HepG2 (cell line): Measurements from ENCODE around the gene STX8. TPM values are rescaled to one million over a fixed set of nuclear protein-coding genes. Genes with fewer than 3 reads are reported as not detected.

Source experiments
- ATAC-seq: fragments of 200-7000 bp; cut with Tn5 transposase; 3 replicates; pipeline ENCODE4 v1.9.1; 2020; ENCODE audit warnings: mild to moderate bottlenecking, moderate library complexity
- BruUV-seq: library from RNA; stranded (reverse); fragments of 400-500 nt; replicated peaks from 2 replicates; lab custom pipeline; 2021; lab: Mats Ljungman, UMichigan
- CTCF ChIA-PET: fragments of 300-600 bp; formaldehyde crosslinking; extraction: SDS; loops from one replicate; lab custom pipeline; 2021; ENCODE audit warnings: low total read pairs, inconsistent platforms, low intra/inter-chr PET ratio; lab: Yijun Ruan, JAX
- POLR2A ChIA-PET: fragments of 350-600 bp; sonication (Branson Sonifier 250); formaldehyde crosslinking; loops from one replicate; lab custom pipeline; 2020; ENCODE audit warnings: antibody characterized with exemption, inconsistent platforms; lab: Yijun Ruan, JAX
- DNase-seq: peaks from one replicate; pipeline ENCODE4 v3.0.0-alpha.2; 2015; ENCODE audit warnings: low spot score
- FAIRE-seq: peaks from 3 replicates; lab custom pipeline; 2011; peaks lifted over from hg19 to GRCh38; lab: Jason Lieb, UNC
- H2AFZ ChIP-seq: one replicate; pipeline ENCODE4 v1.6.1; 2011; ENCODE audit warnings: low read length, inconsistent platforms
- H3K27ac ChIP-seq: fragments of 300-600 bp; 3 replicates; pipeline ENCODE4 v1.8.0; 2011; ENCODE audit warnings: mixed run types, mild to moderate bottlenecking, mixed read lengths, low read length, inconsistent platforms; ENCODE audit not compliant: insufficient read depth; ENCODE audit errors: extremely low read length
- H3K27me3 ChIP-seq, 2 experiments: fragments of 200-600 bp in 1 of 2; 2 replicates in 1 of 2; 3 replicates in 1 of 2; pipeline versions ENCODE4 v1.6.0 to v1.8.0; 2011; ENCODE audit warnings: low read length in 2 of 2, mild to moderate bottlenecking in 2 of 2, moderate library complexity in 2 of 2, inconsistent platforms in 1 of 2; ENCODE audit not compliant: insufficient read depth in 2 of 2, control insufficient read depth in 1 of 2
- H3K36me3 ChIP-seq, 2 experiments: fragments of 200-600 bp in 1 of 2; replicated peaks in 1 of 2; 2 replicates in 1 of 2; 3 replicates in 1 of 2; pipeline versions ENCODE4 v1.5.1 to v1.8.0; 2011; ENCODE audit warnings: low read length in 2 of 2, inconsistent platforms in 1 of 2; ENCODE audit not compliant: insufficient read depth in 2 of 2, control insufficient read depth in 1 of 2
- H3K4me1 ChIP-seq: 2 replicates; pipeline ENCODE4 v1.5.1; 2012; ENCODE audit warnings: low read length, inconsistent platforms; ENCODE audit not compliant: insufficient read depth
- H3K4me2 ChIP-seq: 2 replicates; pipeline ENCODE4 v1.6.0; 2011; ENCODE audit warnings: low read depth, low read length, inconsistent platforms
- H3K4me3 ChIP-seq, 3 experiments: fragments of 200-600 bp in 1 of 3; sonication (generic), shearing (Covaris generic) in 1 of 3; replicated peaks in 1 of 3; 2 replicates each; pipeline ENCODE4 v1.5.1; 2011 to 2016; ENCODE audit warnings: low read length in 3 of 3, inconsistent platforms in 2 of 3, low read depth in 2 of 3, mild to moderate bottlenecking in 2 of 3, control low read depth in 1 of 3, mixed read lengths in 1 of 3; ENCODE audit not compliant: insufficient read depth in 1 of 3
- H3K79me2 ChIP-seq: one replicate; pipeline ENCODE4 v1.6.1; 2011; ENCODE audit warnings: low read length, inconsistent platforms; ENCODE audit not compliant: insufficient read depth
- H3K9ac ChIP-seq: 2 replicates; pipeline ENCODE4 v1.6.0; 2011; ENCODE audit warnings: mild to moderate bottlenecking, low read depth, low read length, inconsistent platforms; ENCODE audit not compliant: insufficient read depth
- H3K9me3 ChIP-seq: 2 replicates; pipeline ENCODE4 v1.5.1; 2012; ENCODE audit warnings: mild to moderate bottlenecking, low read length
- H4K20me1 ChIP-seq: 2 replicates; pipeline ENCODE4 v1.6.0; 2011; ENCODE audit warnings: inconsistent platforms, mild to moderate bottlenecking, low read length, moderate library complexity; ENCODE audit not compliant: insufficient read depth
- ATM ChIP-seq: fragments of 450-650 bp; IDR thresholded peaks from 2 replicates; pipeline ENCODE4 v1.7.1; 2017; ENCODE audit warnings: mild to moderate bottlenecking, borderline replicate concordance
- CREB1 ChIP-seq, 2 experiments: fragments of 450-650 bp in 1 of 2; IDR thresholded peaks; 2 replicates each; pipeline ENCODE4 v1.6.1; 2016 to 2017; ENCODE audit warnings: control low read depth in 1 of 2, mild to moderate bottlenecking in 1 of 2, missing compliant biosample characterization in 1 of 2, missing genetic modification characterization in 1 of 2
- JUND ChIP-seq: sonication (generic); formaldehyde crosslinking; IDR thresholded peaks from 2 replicates; pipeline ENCODE4 v1.8.0; 2022; ENCODE audit warnings: mild to moderate bottlenecking, missing genetic modification reagents
- MATR3 ChIP-seq: sonication (generic); formaldehyde crosslinking; IDR thresholded peaks from 2 replicates; pipeline ENCODE4 v1.4.0; 2020; ENCODE audit warnings: missing genetic modification reagents
- PCBP1 ChIP-seq: fragments of 200-400 bp; formaldehyde crosslinking; IDR thresholded peaks from 2 replicates; pipeline ENCODE4 v1.6.1; 2017; ENCODE audit warnings: mild to moderate bottlenecking, low read depth, low read length, borderline replicate concordance
- POLR2G ChIP-seq: fragments of 200-400 bp; formaldehyde crosslinking; IDR thresholded peaks from 2 replicates; pipeline ENCODE4 v1.6.1; 2018; ENCODE audit warnings: mild to moderate bottlenecking, low read depth, low read length, moderate library complexity
- RORA ChIP-seq: sonication (generic); formaldehyde crosslinking; IDR thresholded peaks from 2 replicates; pipeline ENCODE4 v1.5.0; 2020; ENCODE audit warnings: mild to moderate bottlenecking, missing genetic modification reagents, moderate library complexity
- ZBTB1 ChIP-seq: sonication (generic); formaldehyde crosslinking; IDR thresholded peaks from 2 replicates; pipeline ENCODE4 v1.4.0; 2020; ENCODE audit warnings: missing genetic modification reagents, borderline replicate concordance
- ZBTB8A ChIP-seq: sonication (generic); formaldehyde crosslinking; IDR thresholded peaks from 2 replicates; pipeline ENCODE4 v1.4.0; 2020; ENCODE audit warnings: mild to moderate bottlenecking, low read depth, missing genetic modification reagents, borderline replicate concordance
- ZNF382 ChIP-seq: sonication (generic); formaldehyde crosslinking; IDR thresholded peaks from 2 replicates; pipeline ENCODE4 v1.5.0; 2020; ENCODE audit warnings: missing genetic modification reagents, mild to moderate bottlenecking, borderline replicate concordance
- WGBS: methylation state at CpG from one replicate; pipeline ENCODE4 v1.1.6; 2017; ENCODE audit warnings: low lambda C conversion rate; 5-methylcytosine and 5-hydroxymethylcytosine counted together
- in situ Hi-C: cut with HindIII; loops from 2 replicates; pipeline ENCODE4 v1.10.0; 2017; ENCODE audit warnings: low pct_unique_long_range_greater_than_20kb; ENCODE audit not compliant: extremely low pct_ligation_motif_present
- intact Hi-C: fragments of 100-400 bp; cut with micrococcal nuclease; formaldehyde crosslinking; loops from one replicate; pipeline ENCODE4 v1.10.0; 2022; ENCODE audit not compliant: unreplicated experiment
- polyA plus RNA-seq, 8 experiments: library from polyadenylated mRNA; depleted of rRNA in 3 of 8; stranded (reverse) in 7 of 8; unstranded in 1 of 8; fragments of >200 nt; fragmentation: Illumina TruSeq in 4 of 8; extraction: Trizol in 4 of 8; gene quantifications; 2 replicates each; pipeline versions ENCODE4 v1.2.1 to v1.2.3, GENCODE V29; 2011 to 2016; ENCODE audit warnings: low read depth in 4 of 8, missing spikeins in 1 of 8, mixed read lengths in 1 of 8; ENCODE audit not compliant: insufficient read depth in 1 of 8
- total RNA-seq, 5 experiments: library from RNA; depleted of rRNA; stranded (reverse); fragments of >200 nt; fragmentation: Illumina TruSeq; extraction: Trizol; gene quantifications; 2 replicates each; pipeline ENCODE4 v1.2.3, GENCODE V29; 2016; ENCODE audit warnings: low read depth in 1 of 5
- TF ChIP-seq, protein P1 (sequence below): IDR thresholded peaks from 2 replicates; pipeline ENCODE4 v1.4.0; 2020; ENCODE audit warnings: mild to moderate bottlenecking, missing genetic modification reagents

STX8 gene
- total and polyA plus RNA-seq, 2 of the 13 experiments (the other 11 are each of a cell fraction or from before 2014, with no cell fraction given) = 36.4 to 53.6 TPM

GRCh38 chr17:9271989-9272388, 303.6 kb downstream of the STX8 start:
- ATAC-seq = no peak
- no peaks in the 10 kb centered on the region for H3K4me1 ChIP-seq
- no peak for DNase-seq
- H3K36me3 ChIP-seq = no peaks in the 10 kb centered on the region
- no peaks in the 10 kb centered on the region for H3K79me2 ChIP-seq
- WGBS = 87% methylated on average over 5 of the region's 8 CpGs
- no peak overlapping the region for H3K27ac ChIP-seq
- in situ Hi-C loops (no loop called here), intact Hi-C loops (no loop called here)
- TF ChIP-seq ATM (no peak), ZNF382 (no peak), ZBTB8A (no peak), CREB1 (IDR thresholded peaks at IDR 0.05) (no peak), CREB1 (CRISPR knock-in tag; IDR thresholded peaks at IDR 0.05) (no peak), POLR2G (no peak)
- H2AFZ ChIP-seq = no peak overlapping the region
- H3K9me3 ChIP-seq = no peaks in the 10 kb centered on the region
- no peaks in the 10 kb centered on the region for H4K20me1 ChIP-seq
- FAIRE-seq = no peak
- no peak overlapping the region for H3K4me3 ChIP-seq
- ChIA-PET CTCF (no interaction called here), POLR2A (no interaction called here)
- BruUV-seq = no TSS peak
- no peak overlapping the region for H3K4me2 ChIP-seq
- H3K9ac ChIP-seq = no peak overlapping the region
- no peaks in the 10 kb centered on the region for H3K27me3 ChIP-seq

DNA sequence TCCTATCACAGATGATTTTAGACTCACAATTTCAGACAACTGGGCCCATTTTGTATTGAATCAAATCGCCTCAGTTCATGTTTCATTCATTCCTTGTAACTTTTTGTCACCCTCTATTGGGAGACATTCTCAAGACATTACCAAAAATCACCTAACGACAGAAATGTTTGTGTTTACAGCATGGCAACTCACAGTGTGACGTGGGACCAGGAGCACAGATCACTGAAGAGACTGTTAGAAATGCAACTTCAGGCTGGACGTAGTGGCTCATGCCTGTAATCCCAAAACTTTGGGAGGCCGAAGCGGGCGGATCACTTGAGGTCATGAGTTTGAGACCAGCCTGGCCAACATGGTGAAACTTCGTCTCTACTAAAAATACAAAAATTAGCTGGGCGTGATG, 304.7 kb downstream of the STX8 start:
- Histone ChIP-seq H3K27ac (no peak overlapping the region), H3K27me3 (no peaks in the 10 kb centered on the region), H3K79me2 (no peaks in the 10 kb centered on the region), H3K4me1 (no peaks in the 10 kb centered on the region), H4K20me1 (no peaks in the 10 kb centered on the region), H3K4me3 (no peak overlapping the region), H2AFZ (no peak overlapping the region), H3K4me2 (no peak overlapping the region), H3K9me3 (no peaks in the 10 kb centered on the region), H3K9ac (no peak overlapping the region), H3K36me3 (no peaks in the 10 kb centered on the region)
- ATAC-seq (no peak), DNase-seq (no peak), FAIRE-seq (no peak)
- 92% methylated on average over 9 of the region's 9 CpGs for WGBS
- ChIA-PET CTCF (no interaction called here), POLR2A (no interaction called here)
- in situ Hi-C loops (no loop called here), intact Hi-C loops (no loop called here)
- BruUV-seq = no TSS peak
- TF ChIP-seq MATR3 (CRISPR knock-in tag) (no peak), ZBTB1 (CRISPR knock-in tag) (no peak), RORA (CRISPR knock-in tag) (no peak), JUND (CRISPR knock-in tag) (no peak), PCBP1 (no peak)
- TF ChIP-seq, protein P1, sequence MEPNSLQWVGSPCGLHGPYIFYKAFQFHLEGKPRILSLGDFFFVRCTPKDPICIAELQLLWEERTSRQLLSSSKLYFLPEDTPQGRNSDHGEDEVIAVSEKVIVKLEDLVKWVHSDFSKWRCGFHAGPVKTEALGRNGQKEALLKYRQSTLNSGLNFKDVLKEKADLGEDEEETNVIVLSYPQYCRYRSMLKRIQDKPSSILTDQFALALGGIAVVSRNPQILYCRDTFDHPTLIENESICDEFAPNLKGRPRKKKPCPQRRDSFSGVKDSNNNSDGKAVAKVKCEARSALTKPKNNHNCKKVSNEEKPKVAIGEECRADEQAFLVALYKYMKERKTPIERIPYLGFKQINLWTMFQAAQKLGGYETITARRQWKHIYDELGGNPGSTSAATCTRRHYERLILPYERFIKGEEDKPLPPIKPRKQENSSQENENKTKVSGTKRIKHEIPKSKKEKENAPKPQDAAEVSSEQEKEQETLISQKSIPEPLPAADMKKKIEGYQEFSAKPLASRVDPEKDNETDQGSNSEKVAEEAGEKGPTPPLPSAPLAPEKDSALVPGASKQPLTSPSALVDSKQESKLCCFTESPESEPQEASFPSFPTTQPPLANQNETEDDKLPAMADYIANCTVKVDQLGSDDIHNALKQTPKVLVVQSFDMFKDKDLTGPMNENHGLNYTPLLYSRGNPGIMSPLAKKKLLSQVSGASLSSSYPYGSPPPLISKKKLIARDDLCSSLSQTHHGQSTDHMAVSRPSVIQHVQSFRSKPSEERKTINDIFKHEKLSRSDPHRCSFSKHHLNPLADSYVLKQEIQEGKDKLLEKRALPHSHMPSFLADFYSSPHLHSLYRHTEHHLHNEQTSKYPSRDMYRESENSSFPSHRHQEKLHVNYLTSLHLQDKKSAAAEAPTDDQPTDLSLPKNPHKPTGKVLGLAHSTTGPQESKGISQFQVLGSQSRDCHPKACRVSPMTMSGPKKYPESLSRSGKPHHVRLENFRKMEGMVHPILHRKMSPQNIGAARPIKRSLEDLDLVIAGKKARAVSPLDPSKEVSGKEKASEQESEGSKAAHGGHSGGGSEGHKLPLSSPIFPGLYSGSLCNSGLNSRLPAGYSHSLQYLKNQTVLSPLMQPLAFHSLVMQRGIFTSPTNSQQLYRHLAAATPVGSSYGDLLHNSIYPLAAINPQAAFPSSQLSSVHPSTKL = no peak
